ENCODE measurements around the gene WDR33. TPM values are rescaled to one million over a fixed set of nuclear protein-coding genes. Genes with fewer than 3 reads are reported as not detected.

WDR33 gene
- 54.7 and 58.4 TPM in 2 replicates for total RNA-seq (ENCODE audit: low replicate concordance)
- long read RNA-seq, transcript WDR33-204 (6 exons, 3,104 nt): major isoform, 88 of 191 reads
- long read RNA-seq, partial matches to known transcripts: 91 of 191 reads
- long read RNA-seq, other reads (novel, unspliced or antisense): 12 of 191 reads

- H3K4me1 Mint-ChIP-seq (ENCODE audit: unreplicated experiment): peaks cover 36% of the 10 kb centered on the region
- peak within 1 kb of the TSS; percentile 99 for H3K4me3 Mint-ChIP-seq
- peak; percentile 96 for DNase-seq (ENCODE audit: extremely low spot score, unreplicated experiment)
- H3K27ac Mint-ChIP-seq: peak within 1 kb of the TSS; percentile 100
- H3K27me3 Mint-ChIP-seq: no peaks in the 10 kb centered on the region
- TF ChIP-seq CTCF (conservative IDR thresholded peaks at IDR 0.05): no peak
- H3K9me3 Mint-ChIP-seq: no peaks in the 10 kb centered on the region
- H3K36me3 Mint-ChIP-seq: peaks cover 9% of the 10 kb centered on the region
Observed at GRCh38 chr2:127810619-127811396, at the start of gene WDR33. Gene WDR33 (minus strand): TSS chr2:127811171. CDS start chr2:127770981, 40,190 bp downstream.

- DNase-seq (ENCODE audit: extremely low spot score, unreplicated experiment): no peak
- Mint-ChIP-seq H3K36me3 (peaks cover 19% of the 10 kb centered on the region), H3K9me3 (no peaks in the 10 kb centered on the region), H3K4me3 (peak overlapping the region; percentile 85), H3K27me3 (no peaks in the 10 kb centered on the region), H3K4me1 (ENCODE audit: unreplicated experiment) (peaks cover 23% of the 10 kb centered on the region), H3K27ac (peak overlapping the region; percentile 89)
- TF ChIP-seq CTCF (conservative IDR thresholded peaks at IDR 0.05): no peak
Observed at GRCh38 chr2:127860130-127860529, 49.2 kb upstream of the WDR33 start.

- peak; percentile 77 for DNase-seq (ENCODE audit: extremely low spot score, unreplicated experiment)
- H3K4me1 Mint-ChIP-seq (ENCODE audit: unreplicated experiment): peaks cover 23% of the 10 kb centered on the region
- no peak for TF ChIP-seq CTCF (conservative IDR thresholded peaks at IDR 0.05)
- H3K27ac Mint-ChIP-seq: peak overlapping the region; percentile 89
- H3K27me3 Mint-ChIP-seq: no peaks in the 10 kb centered on the region
- H3K9me3 Mint-ChIP-seq: no peaks in the 10 kb centered on the region
- H3K36me3 Mint-ChIP-seq: peaks cover 14% of the 10 kb centered on the region
- peak overlapping the region; percentile 85 for H3K4me3 Mint-ChIP-seq
Observed at GRCh38 chr2:127859712-127860085, 48.7 kb upstream of the WDR33 start.

GRCh38 chr2:127857265-127857808, 46.4 kb upstream of the WDR33 start:
- Mint-ChIP-seq H3K4me3 (peak overlapping the region; percentile 93), H3K27me3 (no peaks in the 10 kb centered on the region), H3K36me3 (peaks cover 4% of the 10 kb centered on the region), H3K9me3 (no peaks in the 10 kb centered on the region), H3K27ac (peak overlapping the region; percentile 81), H3K4me1 (ENCODE audit: unreplicated experiment) (peaks cover 31% of the 10 kb centered on the region)
- no peak for DNase-seq (ENCODE audit: extremely low spot score, unreplicated experiment)
- TF ChIP-seq CTCF (conservative IDR thresholded peaks at IDR 0.05): no peak

- TF ChIP-seq CTCF (conservative IDR thresholded peaks at IDR 0.05): no peak
- H3K4me3 Mint-ChIP-seq: no peak overlapping the region
- no peak for DNase-seq (ENCODE audit: extremely low spot score, unreplicated experiment)
- H3K9me3 Mint-ChIP-seq: no peaks in the 10 kb centered on the region
- H3K36me3 Mint-ChIP-seq: peaks cover 20% of the 10 kb centered on the region
- H3K4me1 Mint-ChIP-seq (ENCODE audit: unreplicated experiment): peaks cover 16% of the 10 kb centered on the region
- H3K27me3 Mint-ChIP-seq: no peaks in the 10 kb centered on the region
- no peak overlapping the region for H3K27ac Mint-ChIP-seq
Observed at GRCh38 chr2:127853671-127854070, 42.7 kb upstream of the WDR33 start.
